ENCODE results near the gene PCLO. TPM values are rescaled to one million over a fixed set of nuclear protein-coding genes. Genes with fewer than 3 reads are reported as not detected.

Gene PCLO
- total and polyA plus RNA-seq, 2 of the 8 experiments (the other 6 are each of a cell fraction or from before 2014, with no cell fraction given), result 1.5 to 3.2 TPM

- TF ChIP-seq SIN3A (conservative IDR thresholded peaks at IDR 0.05 in 1 of 2, IDR thresholded peaks at IDR 0.05 in 1 of 2; ENCODE audit: low read depth in 1 of 2, low read length in 2 of 2) (no peak), MAFK (IDR thresholded peaks at IDR 0.05; ENCODE audit: low read depth, low read length) (no peak)
These were observed 182.4 kb downstream of the PCLO start (continued) for GRCh38 chr7:82980130-82980788.
